HG03469 (cell line): Measurements from ENCODE around the gene TRIM14.
A peak's percentile ranks its signal among the peaks of the same experiment; 100 is the strongest.

Experiments used
- ATAC-seq: cut with Tn5 transposase; IDR thresholded peaks from one replicate; pipeline ENCODE4 v1.9.1; 2021; ENCODE audit warnings: mild to moderate bottlenecking, moderate library complexity, moderate number of reproducible peaks; ENCODE audit not compliant: unreplicated experiment

TRIM14 gene

GRCh38 chr9:98118640-98119601 is at the start of gene TRIM14:
TSS of gene TRIM14 (minus strand) at chr9:98119222. CDS start at chr9:98119188, 34 bp downstream.
- ATAC-seq = peak; percentile 51

GRCh38 chr9:98168153-98168780 is 49.2 kb upstream of the TRIM14 start:
- ATAC-seq = peak; percentile 1

GRCh38 chr9:98164912-98165311 is 45.9 kb upstream of the TRIM14 start:
- ATAC-seq = no peak

- ATAC-seq = no peak
Measured at GRCh38 chr9:98162613-98163012, 43.6 kb upstream of the TRIM14 start.

- no peak for ATAC-seq
Measured at GRCh38 chr9:98161851-98162250, 42.8 kb upstream of the TRIM14 start.

- ATAC-seq = no peak
Measured at GRCh38 chr9:98159790-98160189, 40.8 kb upstream of the TRIM14 start.

- ATAC-seq = no peak
Measured at GRCh38 chr9:98159301-98159700, 40.3 kb upstream of the TRIM14 start.

GRCh38 chr9:98158071-98158831 is 39.2 kb upstream of the TRIM14 start:
- ATAC-seq = no peak

GRCh38 chr9:98157372-98157771 is 38.4 kb upstream of the TRIM14 start:
- ATAC-seq = no peak

GRCh38 chr9:98154678-98155077 is 35.7 kb upstream of the TRIM14 start:
- ATAC-seq = no peak

GRCh38 chr9:98152526-98152925 is 33.5 kb upstream of the TRIM14 start:
- ATAC-seq = no peak

GRCh38 chr9:98150721-98151120 is 31.7 kb upstream of the TRIM14 start:
- no peak for ATAC-seq

GRCh38 chr9:98150164-98150563 is 31.1 kb upstream of the TRIM14 start:
- ATAC-seq = no peak

- no peak for ATAC-seq
Measured at GRCh38 chr9:98149422-98149821, 30.4 kb upstream of the TRIM14 start.

GRCh38 chr9:98148486-98148885 is 29.5 kb upstream of the TRIM14 start:
- ATAC-seq = no peak

GRCh38 chr9:98147582-98147981 is 28.6 kb upstream of the TRIM14 start:
- no peak for ATAC-seq

- ATAC-seq = no peak
Measured at GRCh38 chr9:98146101-98146991, 27.3 kb upstream of the TRIM14 start.

GRCh38 chr9:98144631-98145030 is 25.6 kb upstream of the TRIM14 start:
- no peak for ATAC-seq

GRCh38 chr9:98144076-98144475 is 25.1 kb upstream of the TRIM14 start:
- no peak for ATAC-seq

GRCh38 chr9:98142925-98143481 is 24.0 kb upstream of the TRIM14 start:
- no peak for ATAC-seq
